HG03520 (cell line): ENCODE data around the gene PLXNC1.

ENCODE experiments used
- ATAC-seq: cut with Tn5 transposase; IDR thresholded peaks from one replicate; pipeline ENCODE4 v1.9.1; 2021; ENCODE audit warnings: mild to moderate bottlenecking, moderate library complexity; ENCODE audit not compliant: unreplicated experiment

Gene PLXNC1

DNA sequence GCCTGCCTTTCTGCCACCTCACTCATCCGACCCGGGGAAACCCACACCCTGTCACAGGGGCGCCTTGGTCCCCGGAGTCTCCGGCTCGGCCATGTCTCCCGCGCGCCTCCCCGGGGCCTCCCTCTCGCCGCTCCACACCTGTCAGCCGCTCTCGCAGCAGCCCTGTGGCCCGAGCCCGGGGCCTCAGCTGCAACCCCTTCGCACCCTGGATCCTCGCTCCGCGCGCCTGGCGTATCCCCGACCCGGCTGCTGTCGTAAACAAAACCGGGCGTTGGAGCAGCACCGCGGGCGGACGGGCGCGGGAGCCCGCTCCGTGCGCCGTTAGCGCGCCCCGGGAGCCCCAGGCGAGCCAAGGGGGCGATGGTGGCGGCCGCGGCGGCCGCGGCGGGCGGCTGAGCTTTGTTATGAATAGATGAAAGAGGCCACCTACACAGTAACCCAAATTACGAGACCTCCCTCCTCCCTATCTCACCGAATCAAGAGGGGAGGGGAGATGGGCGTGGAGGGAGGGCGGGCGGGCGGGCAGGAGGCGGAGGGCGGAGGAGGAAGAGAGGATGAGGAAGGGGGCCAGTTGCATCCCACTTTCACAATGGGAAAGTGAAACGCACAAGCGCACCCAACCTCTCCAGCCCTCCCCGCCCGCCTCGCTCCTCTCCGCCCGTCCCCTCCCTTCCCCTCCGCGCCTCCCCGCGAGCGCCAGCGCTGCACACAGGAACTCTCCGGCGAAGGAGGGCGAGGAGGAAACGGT is at the start of gene PLXNC1:
Gene PLXNC1, plus strand, starts transcription at position 587 of the 748 bp plus-strand sequence. CDS start 395 bp downstream, outside the sequence.
- peak; percentile 42 for ATAC-seq

DNA sequence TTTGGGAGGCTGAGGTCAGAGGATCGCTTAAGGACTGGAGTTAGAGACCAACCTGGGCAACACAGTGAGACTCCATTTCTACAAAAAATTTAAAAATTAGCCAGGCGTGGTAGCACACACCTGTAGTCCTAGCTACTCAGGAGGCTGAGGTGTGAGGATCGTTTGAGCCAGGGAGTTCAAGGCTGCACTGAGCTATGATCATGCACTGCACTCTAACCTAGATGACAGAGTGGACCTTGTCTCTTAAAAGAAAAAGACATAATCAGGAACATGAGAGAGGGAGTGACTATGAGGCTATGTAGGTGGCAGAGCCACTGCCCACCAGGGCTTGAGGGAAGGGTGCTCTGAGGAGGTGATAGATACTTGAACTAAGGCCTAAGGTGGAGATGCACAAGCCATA is 49.2 kb upstream of the PLXNC1 start:
- ATAC-seq, result no peak

DNA sequence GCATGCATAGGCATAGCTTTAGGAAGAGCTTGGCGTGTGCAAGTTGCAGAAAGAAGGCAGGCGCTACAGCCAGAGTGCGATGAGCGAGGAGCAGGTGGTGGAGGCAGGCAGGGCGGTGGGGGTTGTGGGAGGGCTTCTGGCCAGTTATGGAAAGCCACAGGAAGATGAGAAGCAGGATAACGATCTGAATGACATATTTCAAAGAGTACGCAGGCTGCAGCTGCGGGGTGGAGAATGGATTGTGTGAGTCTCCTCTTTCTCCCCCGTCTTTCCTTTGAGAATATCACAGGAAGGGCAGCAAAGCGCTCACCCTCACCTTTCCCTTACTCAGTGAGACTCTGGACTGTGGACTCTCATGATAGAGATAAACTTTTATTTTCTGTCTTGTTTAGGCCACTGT is 48.7 kb upstream of the PLXNC1 start:
- no peak for ATAC-seq

DNA sequence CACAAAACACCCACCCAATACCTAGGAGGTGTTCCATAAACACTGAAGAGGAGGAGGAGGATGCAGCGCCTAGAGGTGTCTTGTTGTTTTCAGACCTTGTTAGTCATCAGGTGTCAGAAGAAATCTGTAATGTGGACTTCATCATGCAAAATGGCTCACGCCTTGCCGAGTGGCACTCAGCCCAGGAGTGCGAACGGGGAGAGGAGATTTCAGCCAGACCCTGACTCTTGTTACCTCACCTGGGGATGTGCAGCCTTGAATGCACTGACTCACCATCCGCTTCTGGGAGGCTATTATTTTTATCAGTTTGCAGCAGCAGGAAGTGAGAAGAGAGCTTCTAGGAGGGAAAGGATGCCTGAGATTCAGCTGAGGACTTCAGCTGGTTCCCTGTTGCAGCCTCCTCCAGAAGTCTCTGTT is 48.2 kb upstream of the PLXNC1 start:
- ATAC-seq, result no peak

DNA sequence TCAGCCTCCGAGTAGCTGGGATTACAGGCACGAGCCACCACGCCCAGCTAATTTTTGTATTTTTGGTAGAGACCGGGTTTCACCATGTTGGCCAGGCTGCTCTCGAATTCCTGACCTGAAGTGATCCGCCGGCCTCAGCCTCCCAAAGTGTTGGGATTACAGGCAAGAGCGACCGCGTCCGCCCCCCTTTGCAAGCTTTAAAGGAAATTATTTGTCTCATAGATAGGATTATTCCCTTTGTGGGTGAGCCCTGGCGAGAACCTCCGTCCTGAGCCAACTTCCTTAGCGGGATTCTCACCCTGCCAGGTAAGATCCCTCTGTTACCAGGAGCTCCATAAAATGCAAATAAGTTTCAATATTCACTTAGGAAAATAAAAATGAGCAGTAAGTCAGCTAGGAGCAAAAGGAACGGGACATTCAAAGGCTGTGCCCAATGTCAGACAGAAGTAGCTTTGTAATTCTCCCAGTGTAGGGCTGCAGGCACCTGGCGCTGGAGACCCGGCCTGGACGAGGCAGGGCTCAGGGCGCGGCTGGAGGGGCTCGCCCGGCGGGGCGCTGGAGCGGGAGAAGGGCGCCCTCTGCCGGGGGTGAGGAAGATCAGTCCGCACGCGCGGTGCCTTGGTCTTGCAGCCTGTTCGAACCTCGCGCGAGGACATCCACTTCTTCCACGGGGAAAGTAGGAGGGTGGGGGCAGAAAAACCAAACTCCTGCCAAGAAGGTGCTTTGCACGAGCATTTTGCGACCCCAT is 47.2 kb upstream of the PLXNC1 start:
- peak; percentile 54 for ATAC-seq

DNA sequence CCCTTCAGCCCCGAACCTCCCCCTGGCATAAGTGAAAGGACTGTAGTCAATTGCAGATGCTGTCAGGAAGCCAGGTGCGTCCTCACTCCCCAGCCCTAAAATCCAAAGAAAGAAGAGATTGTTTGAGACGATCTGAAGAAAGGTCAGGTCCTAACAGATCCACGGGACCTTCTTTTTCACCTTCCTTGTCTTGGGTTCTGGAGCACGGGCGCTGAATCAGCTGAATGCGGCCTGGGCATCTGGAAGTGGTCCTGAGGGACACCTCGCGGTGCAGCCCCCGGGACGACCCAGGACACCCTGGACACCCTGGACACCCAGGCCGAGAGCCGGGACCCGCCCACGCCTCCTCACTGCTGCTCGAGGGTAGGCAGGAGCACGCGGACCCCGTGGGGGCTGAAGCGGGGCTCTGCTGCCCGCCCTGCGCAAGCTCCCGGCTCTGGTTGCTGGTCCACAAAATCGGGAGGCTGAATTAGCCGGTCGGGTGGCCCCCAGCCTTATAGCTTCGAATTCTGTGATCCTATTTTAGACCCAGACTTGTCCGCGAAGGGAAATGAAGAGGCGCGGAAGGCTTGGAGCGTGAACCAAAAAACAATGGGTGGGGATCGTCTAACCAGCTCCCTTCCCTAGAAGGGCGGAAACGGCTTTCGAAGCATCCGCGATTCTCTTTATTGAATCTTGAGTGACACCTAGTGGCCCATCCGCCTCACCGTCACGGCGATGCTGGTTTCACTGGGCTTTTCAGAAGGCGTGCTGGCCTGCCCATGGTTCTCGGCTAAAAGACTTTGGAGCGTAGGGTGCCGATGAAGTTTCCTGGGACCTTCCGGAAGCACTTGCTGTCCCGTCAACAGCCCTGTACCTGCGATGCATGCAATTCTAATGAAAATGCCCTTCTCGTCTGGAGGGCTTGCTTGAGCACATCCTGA is 46.4 kb upstream of the PLXNC1 start:
- ATAC-seq, result peak; percentile 65

DNA sequence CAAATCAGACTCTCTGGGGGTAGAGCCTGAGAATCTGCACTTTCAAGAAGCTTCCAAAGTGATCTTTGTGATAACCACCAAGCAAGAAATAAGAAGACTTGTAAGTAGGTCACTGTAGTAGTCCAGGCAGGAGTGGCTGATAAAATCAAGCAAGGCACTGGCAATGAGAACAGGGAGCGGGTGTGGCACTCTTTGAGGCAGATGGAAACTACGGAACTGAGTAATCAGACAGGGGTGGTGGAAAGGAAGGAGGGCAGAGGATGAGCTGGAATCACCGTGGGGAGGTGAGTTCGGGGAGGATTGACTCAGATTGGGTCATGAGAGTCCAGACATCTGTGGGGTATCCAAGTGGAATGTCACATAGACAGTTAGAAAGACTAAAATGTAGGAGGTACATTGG is 44.4 kb upstream of the PLXNC1 start:
- no peak for ATAC-seq

DNA sequence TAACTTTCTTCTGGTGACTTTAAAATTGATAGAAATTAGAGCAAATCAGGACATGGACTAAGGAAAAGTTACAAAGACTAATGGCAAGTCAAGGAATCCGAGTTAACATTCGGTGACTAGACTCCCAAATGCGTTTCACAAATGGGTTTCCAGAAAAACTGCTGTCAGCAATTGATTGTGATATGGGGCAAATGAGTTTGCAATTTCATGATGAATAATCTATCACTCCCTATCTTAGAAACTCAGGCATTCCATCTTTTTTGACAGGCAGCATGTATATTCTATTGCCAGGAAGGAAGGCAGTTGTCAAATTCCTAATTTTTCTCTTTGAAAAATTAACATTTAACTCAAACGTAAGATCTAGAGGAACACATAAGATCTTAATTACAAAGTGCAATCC is 40.5 kb upstream of the PLXNC1 start:
- ATAC-seq, result no peak

DNA sequence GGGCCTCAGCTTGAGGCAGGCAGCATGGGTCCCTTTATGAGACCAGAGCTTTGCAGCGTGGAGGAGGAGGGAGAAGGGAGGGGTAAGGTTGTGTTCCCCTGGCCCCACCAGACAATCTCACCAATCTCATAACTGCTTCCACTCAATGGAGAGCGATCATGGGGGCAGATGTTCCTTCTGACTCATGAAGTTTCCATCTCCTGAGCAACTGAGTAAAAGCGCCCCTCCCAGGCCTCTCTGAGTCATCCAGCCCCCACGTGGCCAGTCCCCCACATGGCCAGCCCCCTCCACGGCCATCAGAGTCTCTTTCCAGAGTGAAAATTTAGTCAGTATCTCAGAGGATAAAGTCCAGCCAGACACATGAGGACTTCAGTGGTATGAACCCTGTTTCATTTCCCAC is 39.2 kb upstream of the PLXNC1 start:
- no peak for ATAC-seq

DNA sequence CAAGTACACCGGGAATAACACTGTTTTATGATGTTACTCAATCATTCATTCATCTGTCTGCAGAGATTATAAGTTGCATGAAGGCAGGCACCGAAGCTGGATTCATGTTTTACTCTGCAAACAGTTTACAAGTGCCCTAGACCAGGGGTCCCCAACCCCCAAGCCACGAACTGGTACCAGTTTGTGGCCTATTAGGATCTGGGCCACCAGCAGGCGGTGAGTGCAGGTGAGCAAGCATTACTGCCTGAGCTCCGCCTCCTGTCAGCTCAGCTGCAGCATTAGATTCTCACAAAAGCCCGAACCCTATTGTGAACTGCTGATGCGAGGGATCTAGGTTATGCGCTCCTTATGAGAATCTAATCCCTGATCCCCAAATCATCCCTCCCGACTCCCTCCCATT is 38.1 kb upstream of the PLXNC1 start:
- ATAC-seq, result no peak

DNA sequence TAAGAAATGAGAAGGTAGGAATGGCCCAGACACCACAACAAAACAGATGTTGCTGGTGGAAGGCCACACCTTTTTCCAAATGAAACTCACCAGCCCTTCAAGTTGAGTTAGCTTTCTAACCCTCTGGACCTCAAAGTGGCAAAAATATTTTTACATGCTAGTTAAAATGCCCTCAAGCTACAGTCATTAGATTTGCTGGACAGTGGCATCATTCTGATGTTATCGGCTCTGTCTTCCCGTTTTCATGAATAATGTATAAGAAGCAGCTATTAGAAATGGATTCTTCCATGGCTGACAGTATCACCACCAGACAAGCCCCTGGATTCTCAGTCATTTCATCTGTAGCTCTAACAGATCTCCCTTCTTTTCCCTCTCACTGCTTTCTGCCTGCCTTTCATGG is 37.1 kb upstream of the PLXNC1 start:
- ATAC-seq, result no peak

DNA sequence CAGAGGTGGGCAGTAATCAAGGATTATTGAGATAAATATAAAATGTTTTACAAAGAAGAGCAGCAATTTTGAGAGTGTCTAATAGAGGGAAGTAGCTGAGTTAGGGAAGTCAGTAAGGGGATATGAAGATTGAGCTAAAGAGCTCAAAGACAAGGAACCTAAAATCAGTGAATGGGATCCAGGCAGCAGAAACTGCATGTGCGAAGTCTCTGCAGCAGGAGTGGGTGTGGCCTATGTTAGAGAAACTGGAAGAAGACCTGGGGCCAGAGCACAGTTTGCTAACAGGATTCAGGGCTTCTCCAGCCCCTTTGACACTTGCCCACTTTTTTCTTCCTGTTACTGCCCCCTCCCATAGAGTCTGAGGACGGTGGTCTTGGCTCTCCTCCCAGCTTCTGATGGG is 36.3 kb upstream of the PLXNC1 start:
- no peak for ATAC-seq

DNA sequence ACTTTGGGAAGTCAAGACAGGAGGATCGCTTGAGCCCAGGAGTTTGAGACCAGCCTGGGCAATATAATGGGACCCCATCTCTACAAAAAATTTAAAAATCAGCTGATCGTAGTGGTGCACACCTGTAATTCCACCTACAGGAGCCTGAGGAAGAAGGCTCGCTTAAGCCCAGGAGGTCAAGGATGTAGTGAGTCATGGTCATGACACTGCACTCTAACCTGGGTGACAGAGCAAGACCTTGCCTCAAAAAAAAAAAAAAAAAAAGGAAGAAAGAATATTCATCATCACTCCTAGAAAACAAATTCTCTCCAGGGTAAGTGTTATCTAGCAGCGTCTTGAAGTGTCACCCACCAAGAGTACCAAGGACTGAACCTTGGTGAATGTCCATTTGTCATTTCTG is 34.2 kb upstream of the PLXNC1 start:
- ATAC-seq, result no peak

DNA sequence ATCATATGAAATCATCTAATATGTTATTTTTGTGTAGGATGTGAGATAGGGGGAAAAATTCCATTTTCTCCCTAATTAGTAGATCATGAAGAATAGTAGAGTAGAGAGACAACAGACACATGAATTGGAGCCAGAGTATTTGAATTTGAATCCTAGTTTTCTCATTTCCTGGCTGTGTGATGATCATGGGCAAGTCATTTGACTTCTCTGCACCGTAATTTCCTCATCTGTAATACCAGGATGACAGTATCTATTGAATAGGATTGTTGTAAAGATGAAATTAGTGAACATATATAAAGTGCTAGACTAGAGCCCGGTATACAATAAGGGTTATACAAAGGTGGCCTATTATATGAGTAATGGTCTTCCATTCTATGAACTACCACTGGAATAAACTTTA is 32.2 kb upstream of the PLXNC1 start:
- no peak for ATAC-seq

DNA sequence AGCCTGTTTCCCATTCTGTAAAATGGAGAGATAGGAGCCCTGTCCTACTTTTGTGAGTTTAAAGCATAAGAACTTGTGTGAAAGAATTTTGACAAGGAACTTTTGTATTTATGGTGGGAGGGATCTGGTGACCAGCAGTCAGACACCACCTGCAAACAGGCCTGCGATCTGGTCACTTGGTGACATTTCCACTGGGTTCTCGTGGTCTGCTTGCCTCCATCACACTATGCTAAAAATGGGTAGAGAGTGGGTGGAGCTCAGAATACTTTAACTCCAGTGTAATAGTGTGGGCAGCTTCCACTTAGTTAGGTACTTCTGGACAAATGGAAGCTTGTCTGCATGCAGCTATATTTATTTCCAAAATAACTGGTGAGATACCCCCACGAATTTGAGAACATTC is 26.5 kb upstream of the PLXNC1 start:
- no peak for ATAC-seq

DNA sequence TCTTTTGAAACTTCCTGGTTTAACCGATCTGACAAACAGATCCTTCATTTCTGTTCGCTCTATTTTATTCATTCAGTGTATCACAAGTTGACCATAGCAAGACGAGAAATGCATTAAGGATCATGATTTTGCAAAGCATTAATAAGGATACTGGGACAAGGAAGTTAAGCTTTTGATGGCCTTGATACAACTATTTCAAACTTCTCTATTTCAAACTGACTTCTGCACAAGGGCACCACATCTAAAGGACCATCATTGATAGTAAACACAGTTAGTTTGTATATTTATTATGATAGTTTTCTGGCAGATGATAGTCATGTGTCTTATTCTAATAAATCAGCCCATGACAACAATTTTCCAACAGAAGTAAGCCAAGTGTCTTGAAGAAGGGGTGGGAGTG is 25.8 kb upstream of the PLXNC1 start:
- ATAC-seq, result no peak

DNA sequence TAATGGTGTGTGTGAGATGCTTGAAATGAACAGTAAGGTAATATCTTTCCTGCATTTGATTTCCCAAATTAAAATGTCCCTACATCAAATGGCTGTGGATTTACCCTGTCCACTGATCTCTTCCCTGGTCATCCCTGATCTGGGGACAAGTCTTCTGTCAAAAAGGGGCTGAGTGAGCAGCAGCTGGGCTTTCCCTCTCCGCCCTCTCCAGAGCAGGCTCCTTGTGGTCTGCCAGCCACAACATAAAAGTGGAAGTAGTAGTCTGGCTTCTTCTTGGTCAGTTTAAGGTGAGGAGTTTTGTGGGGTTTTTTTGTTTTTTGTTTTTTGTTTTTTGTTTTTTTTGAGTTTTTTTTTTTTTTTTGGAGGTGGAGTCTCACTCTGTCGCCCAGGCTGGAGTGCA is 25.2 kb upstream of the PLXNC1 start:
- no peak for ATAC-seq

DNA sequence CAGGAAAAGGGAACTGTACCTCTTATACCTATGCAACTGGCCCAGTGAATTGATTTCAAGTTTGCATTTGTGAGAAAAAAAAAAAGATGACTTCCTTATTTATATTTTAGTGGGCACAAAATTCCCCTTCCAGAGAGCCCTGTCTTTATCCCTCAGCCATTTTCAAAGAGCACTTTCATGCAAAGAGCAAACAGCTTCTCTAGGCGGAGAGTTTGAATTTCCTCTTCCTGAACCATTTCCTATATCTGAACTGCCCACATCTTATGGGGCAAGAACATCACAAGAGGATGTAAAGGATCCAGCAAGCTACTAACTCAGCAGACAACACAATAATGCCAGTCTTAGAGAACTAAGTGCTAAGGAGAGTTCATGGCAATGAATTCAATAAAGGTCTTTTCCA is 22.3 kb upstream of the PLXNC1 start:
- no peak for ATAC-seq

DNA sequence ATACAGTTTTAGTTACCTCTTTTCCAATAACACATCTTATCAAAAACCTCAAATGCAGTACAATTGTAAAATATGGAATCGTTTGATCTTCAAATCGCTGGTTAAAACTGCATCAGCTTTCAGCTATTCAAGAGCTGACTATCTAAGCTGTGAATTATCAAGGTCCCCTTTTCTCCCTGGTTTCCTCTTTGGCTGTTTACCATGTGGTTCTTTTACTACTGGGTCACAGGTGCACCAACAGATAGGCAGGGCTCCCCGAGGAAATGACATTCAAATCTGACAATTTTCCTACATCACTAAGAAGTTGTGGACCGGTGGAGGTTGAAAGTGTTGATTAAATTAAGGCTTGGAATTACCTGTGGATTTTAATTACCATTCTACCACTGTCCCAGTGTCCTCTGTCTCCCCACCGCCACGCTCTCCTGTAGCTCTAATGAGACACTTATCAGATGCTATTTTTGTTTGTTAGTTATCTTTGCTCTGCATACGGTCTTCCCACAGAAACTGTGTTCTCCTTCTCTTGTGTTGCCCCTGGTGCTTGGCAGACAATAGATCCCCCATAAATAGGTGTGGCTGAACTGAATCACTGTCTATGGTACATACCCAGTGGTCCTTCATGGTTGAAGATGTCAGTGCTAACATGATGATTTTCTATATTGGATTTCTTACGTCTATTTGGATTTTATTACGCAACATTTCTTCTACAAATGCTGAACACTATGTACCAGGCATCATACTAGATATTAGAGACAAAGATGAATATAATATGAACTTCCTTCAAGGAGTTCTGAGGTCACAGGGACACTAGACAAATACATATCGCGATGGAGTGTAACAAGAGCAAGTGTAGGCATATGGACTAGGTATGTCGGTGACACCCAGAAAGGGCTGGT is 20.9 kb upstream of the PLXNC1 start:
- no peak for ATAC-seq

DNA sequence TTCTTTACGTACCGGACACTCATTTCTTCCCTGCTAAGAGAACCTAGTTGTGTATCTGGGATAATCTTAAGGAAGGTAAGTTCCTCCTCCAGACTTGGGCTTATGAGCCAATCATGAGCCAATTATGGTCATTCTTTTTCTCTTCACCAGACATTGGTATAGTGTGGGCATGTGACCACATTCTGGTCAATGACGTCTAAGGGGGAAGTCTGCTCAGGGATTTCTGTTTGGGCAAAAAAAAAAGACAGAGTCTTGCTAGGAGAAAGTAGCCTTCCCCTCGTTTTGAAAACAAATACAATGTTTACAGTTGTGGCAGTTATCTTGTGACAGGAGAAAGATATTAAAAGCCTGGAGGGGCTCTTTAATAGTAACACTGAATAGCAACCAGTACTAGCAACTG is 20.1 kb upstream of the PLXNC1 start:
- no peak for ATAC-seq
